SK-N-MC (cell line): Measurements from ENCODE around the gene PPP2R2C.

Experiments used
- EZH2 ChIP-seq: fragments of 200-600 bp; sonication (generic); IDR thresholded peaks from one replicate; pipeline ENCODE4 v1.6.1; 2017; ENCODE audit warnings: antibody characterized with exemption
- POLR2AphosphoS5 ChIP-seq: IDR thresholded peaks from 2 replicates; pipeline ENCODE4 v1.6.1; 2012; ENCODE audit warnings: mild to moderate bottlenecking, low read depth, low read length, borderline replicate concordance

- TF ChIP-seq EZH2 (no peak), POLR2AphosphoS5 (no peak)
These were observed 2.4 kb downstream of the PPP2R2C start for GRCh38 chr4:6469898-6470501.
